HepG2 (cell line): Measurements from ENCODE around the gene ALX4. TPM values are rescaled to one million over a fixed set of nuclear protein-coding genes. Genes with fewer than 3 reads are reported as not detected.

Experiments used
- ATAC-seq: fragments of 200-7000 bp; cut with Tn5 transposase; 3 replicates; pipeline ENCODE4 v1.9.1; 2020; ENCODE audit warnings: mild to moderate bottlenecking, moderate library complexity
- BruUV-seq: library from RNA; stranded (reverse); fragments of 400-500 nt; replicated peaks from 2 replicates; lab custom pipeline; 2021; lab: Mats Ljungman, UMichigan
- CTCF ChIA-PET: fragments of 300-600 bp; formaldehyde crosslinking; extraction: SDS; loops from one replicate; lab custom pipeline; 2021; ENCODE audit warnings: low total read pairs, inconsistent platforms, low intra/inter-chr PET ratio; lab: Yijun Ruan, JAX
- POLR2A ChIA-PET: fragments of 350-600 bp; sonication (Branson Sonifier 250); formaldehyde crosslinking; loops from one replicate; lab custom pipeline; 2020; ENCODE audit warnings: antibody characterized with exemption, inconsistent platforms; lab: Yijun Ruan, JAX
- DNase-seq: peaks from one replicate; pipeline ENCODE4 v3.0.0-alpha.2; 2015; ENCODE audit warnings: low spot score
- FAIRE-seq: peaks from 3 replicates; lab custom pipeline; 2011; peaks lifted over from hg19 to GRCh38; lab: Jason Lieb, UNC
- H2AFZ ChIP-seq: one replicate; pipeline ENCODE4 v1.6.1; 2011; ENCODE audit warnings: low read length, inconsistent platforms
- H3K27ac ChIP-seq: fragments of 300-600 bp; 3 replicates; pipeline ENCODE4 v1.8.0; 2011; ENCODE audit warnings: mixed run types, mild to moderate bottlenecking, mixed read lengths, low read length, inconsistent platforms; ENCODE audit not compliant: insufficient read depth; ENCODE audit errors: extremely low read length
- H3K27me3 ChIP-seq, 2 experiments: fragments of 200-600 bp in 1 of 2; 2 replicates in 1 of 2; 3 replicates in 1 of 2; pipeline versions ENCODE4 v1.6.0 to v1.8.0; 2011; ENCODE audit warnings: low read length in 2 of 2, mild to moderate bottlenecking in 2 of 2, moderate library complexity in 2 of 2, inconsistent platforms in 1 of 2; ENCODE audit not compliant: insufficient read depth in 2 of 2, control insufficient read depth in 1 of 2
- H3K36me3 ChIP-seq, 2 experiments: fragments of 200-600 bp in 1 of 2; replicated peaks in 1 of 2; 2 replicates in 1 of 2; 3 replicates in 1 of 2; pipeline versions ENCODE4 v1.5.1 to v1.8.0; 2011; ENCODE audit warnings: low read length in 2 of 2, inconsistent platforms in 1 of 2; ENCODE audit not compliant: insufficient read depth in 2 of 2, control insufficient read depth in 1 of 2
- H3K4me1 ChIP-seq: 2 replicates; pipeline ENCODE4 v1.5.1; 2012; ENCODE audit warnings: low read length, inconsistent platforms; ENCODE audit not compliant: insufficient read depth
- H3K4me2 ChIP-seq: 2 replicates; pipeline ENCODE4 v1.6.0; 2011; ENCODE audit warnings: low read depth, low read length, inconsistent platforms
- H3K4me3 ChIP-seq, 3 experiments: fragments of 200-600 bp in 1 of 3; sonication (generic), shearing (Covaris generic) in 1 of 3; replicated peaks in 1 of 3; 2 replicates each; pipeline ENCODE4 v1.5.1; 2011 to 2016; ENCODE audit warnings: low read length in 3 of 3, inconsistent platforms in 2 of 3, low read depth in 2 of 3, mild to moderate bottlenecking in 2 of 3, control low read depth in 1 of 3, mixed read lengths in 1 of 3; ENCODE audit not compliant: insufficient read depth in 1 of 3
- H3K79me2 ChIP-seq: one replicate; pipeline ENCODE4 v1.6.1; 2011; ENCODE audit warnings: low read length, inconsistent platforms; ENCODE audit not compliant: insufficient read depth
- H3K9ac ChIP-seq: 2 replicates; pipeline ENCODE4 v1.6.0; 2011; ENCODE audit warnings: mild to moderate bottlenecking, low read depth, low read length, inconsistent platforms; ENCODE audit not compliant: insufficient read depth
- H3K9me3 ChIP-seq: 2 replicates; pipeline ENCODE4 v1.5.1; 2012; ENCODE audit warnings: mild to moderate bottlenecking, low read length
- H4K20me1 ChIP-seq: 2 replicates; pipeline ENCODE4 v1.6.0; 2011; ENCODE audit warnings: inconsistent platforms, mild to moderate bottlenecking, low read length, moderate library complexity; ENCODE audit not compliant: insufficient read depth
- ATF1 ChIP-seq: IDR thresholded peaks from 2 replicates; pipeline ENCODE4 v1.6.1; 2016; ENCODE audit warnings: mild to moderate bottlenecking, control low read depth
- BCL3 ChIP-seq: sonication (generic); formaldehyde crosslinking; IDR thresholded peaks from 2 replicates; pipeline ENCODE4 v1.5.1; 2020; ENCODE audit warnings: mild to moderate bottlenecking, missing genetic modification reagents, moderate library complexity
- HNRNPH1 ChIP-seq: fragments of 200-400 bp; formaldehyde crosslinking; optimal IDR thresholded peaks from 2 replicates; pipeline ENCODE3; 2017; ENCODE audit warnings: mild to moderate bottlenecking, low read depth, low read length
- NR2C2 ChIP-seq: sonication (generic); formaldehyde crosslinking; IDR thresholded peaks from 2 replicates; pipeline ENCODE4 v1.4.0; 2020; ENCODE audit warnings: missing genetic modification reagents, mild to moderate bottlenecking, moderate library complexity, borderline replicate concordance
- TAF15 ChIP-seq: fragments of 200-400 bp; formaldehyde crosslinking; IDR thresholded peaks from one replicate; pipeline ENCODE4 v1.6.1; 2018; ENCODE audit warnings: mild to moderate bottlenecking, low read depth, low read length; ENCODE audit not compliant: poor library complexity, severe bottlenecking
- YEATS4 ChIP-seq: sonication (generic); formaldehyde crosslinking; IDR thresholded peaks from 2 replicates; pipeline ENCODE4 v1.4.0; 2020; ENCODE audit warnings: missing genetic modification reagents, borderline replicate concordance
- ZNF780A ChIP-seq: sonication (generic); formaldehyde crosslinking; IDR thresholded peaks from 2 replicates; pipeline ENCODE4 v1.8.0; 2022; ENCODE audit warnings: mild to moderate bottlenecking, missing genetic modification reagents, moderate library complexity
- WGBS: methylation state at CpG from one replicate; pipeline ENCODE4 v1.1.6; 2017; ENCODE audit warnings: low lambda C conversion rate; 5-methylcytosine and 5-hydroxymethylcytosine counted together
- in situ Hi-C: cut with HindIII; loops from 2 replicates; pipeline ENCODE4 v1.10.0; 2017; ENCODE audit warnings: low pct_unique_long_range_greater_than_20kb; ENCODE audit not compliant: extremely low pct_ligation_motif_present
- intact Hi-C: fragments of 100-400 bp; cut with micrococcal nuclease; formaldehyde crosslinking; loops from one replicate; pipeline ENCODE4 v1.10.0; 2022; ENCODE audit not compliant: unreplicated experiment
- polyA plus RNA-seq, 8 experiments: library from polyadenylated mRNA; depleted of rRNA in 3 of 8; stranded (reverse) in 7 of 8; unstranded in 1 of 8; fragments of >200 nt; fragmentation: Illumina TruSeq in 4 of 8; extraction: Trizol in 4 of 8; gene quantifications; 2 replicates each; pipeline versions ENCODE4 v1.2.1 to v1.2.3, GENCODE V29; 2011 to 2016; ENCODE audit warnings: low read depth in 4 of 8, missing spikeins in 1 of 8, mixed read lengths in 1 of 8; ENCODE audit not compliant: insufficient read depth in 1 of 8
- total RNA-seq, 5 experiments: library from RNA; depleted of rRNA; stranded (reverse); fragments of >200 nt; fragmentation: Illumina TruSeq; extraction: Trizol; gene quantifications; 2 replicates each; pipeline ENCODE4 v1.2.3, GENCODE V29; 2016; ENCODE audit warnings: low read depth in 1 of 5

The ALX4 gene
- total and polyA plus RNA-seq, 2 of the 13 experiments (the other 11 are each of a cell fraction or from before 2014, with no cell fraction given), result not detected

GRCh38 chr11:44304091-44305025, 5.6 kb downstream of the ALX4 start:
- no peak for DNase-seq
- no peaks in the 10 kb centered on the region for H4K20me1 ChIP-seq
- no peaks in the 10 kb centered on the region for H3K79me2 ChIP-seq
- no peaks in the 10 kb centered on the region for H3K9me3 ChIP-seq
- in situ Hi-C loops (loop anchor here (25.0 kb wide), 2 partner anchors 108 to 583 kb away; no protein-coding TSS in a partner anchor), intact Hi-C loops (no loop called here)
- H2AFZ ChIP-seq, result no peak overlapping the region
- FAIRE-seq, result no peak
- TF ChIP-seq BCL3 (CRISPR knock-in tag) (no peak), NR2C2 (CRISPR knock-in tag) (no peak)
- peaks cover 14 to 91% of the 10 kb centered on the region in 2 experiments for H3K27me3 ChIP-seq
- ChIA-PET POLR2A (no interaction called here), CTCF (no interaction called here)
- ATAC-seq, result no peak
- no peak overlapping the region for H3K4me2 ChIP-seq
- no peaks in the 10 kb centered on the region for H3K36me3 ChIP-seq
- no peak overlapping the region for H3K9ac ChIP-seq
- no peaks in the 10 kb centered on the region; the same call in 1 of the 2 replicates for H3K4me1 ChIP-seq
- H3K27ac ChIP-seq, result no peak overlapping the region
- WGBS, result 32% methylated on average over 53 of the region's 71 CpGs
- no TSS peak for BruUV-seq
- no peak overlapping the region for H3K4me3 ChIP-seq

- Histone ChIP-seq H3K4me1 (no peaks in the 10 kb centered on the region; the same call in 1 of the 2 replicates), H4K20me1 (no peaks in the 10 kb centered on the region), H3K9me3 (no peaks in the 10 kb centered on the region), H3K36me3 (no peaks in the 10 kb centered on the region), H3K27ac (no peak overlapping the region), H3K9ac (no peak overlapping the region), H3K4me3 (no peak overlapping the region), H2AFZ (no peak overlapping the region), H3K27me3 (peaks cover 13 to 84% of the 10 kb centered on the region in 2 experiments), H3K4me2 (no peak overlapping the region), H3K79me2 (no peaks in the 10 kb centered on the region)
- no peak for DNase-seq
- in situ Hi-C loops (loop anchor here (25.0 kb wide), 2 partner anchors 109 to 584 kb away; no protein-coding TSS in a partner anchor), intact Hi-C loops (no loop called here)
- 36% methylated on average over 21 of the region's 28 CpGs for WGBS
- POLR2A ChIA-PET, result no interaction called here
- ATAC-seq, result no peak
- no peak for FAIRE-seq
- CTCF ChIA-PET, result no interaction called here
- no TSS peak for BruUV-seq
- TF ChIP-seq HNRNPH1, result no peak
- TF ChIP-seq YEATS4 (CRISPR knock-in tag), result no peak
- TF ChIP-seq ATF1 (CRISPR knock-in tag), result no peak
- no peak for TF ChIP-seq TAF15
- no peak for TF ChIP-seq ZNF780A (CRISPR knock-in tag)
Measured at GRCh38 chr11:44303401-44303938, 6.5 kb downstream of the ALX4 start.
